ENCODE results near the gene ANXA7. TPM values are rescaled to one million over a fixed set of nuclear protein-coding genes. Genes with fewer than 3 reads are reported as not detected.

The ANXA7 gene
- 41.2 and 80.4 TPM in 2 replicates for total RNA-seq

GRCh38 chr10:73413528-73414229 lies at the start of gene ANXA7:
TSS of gene ANXA7 (minus strand) at chr10:73414058. CDS start at chr10:73400856, 13,202 bp downstream.

GRCh38 chr10:73433538-73433867 lies 19.6 kb upstream of the ANXA7 start, which contains the start of gene MSS51:
TSS of gene MSS51 (minus strand) at chr10:73433561. CDS start at chr10:73428284, 5,277 bp downstream.

GRCh38 chr10:73358331-73359279 lies 55.3 kb downstream of the ANXA7 start, which contains the start of gene CFAP70:
TSS of gene CFAP70 (minus strand) at chr10:73358864. CDS start at chr10:73354796, 4,068 bp downstream.

Small RNA genes lying within 50 kb of the gene (small RNA-seq; reads per million reads assigned to genes)
- gene RF00019, result not detected

Other genes with a start within 250 kb of the ANXA7 start
- gene ECD, start 246.1 kb downstream of the ANXA7 start, total RNA-seq, result 23.9 and 33.6 TPM in 2 replicates
- gene FAM149B1, start 245.9 kb downstream of the ANXA7 start, total RNA-seq, result 21.3 and 22.8 TPM in 2 replicates
- gene DNAJC9, start 166.8 kb downstream of the ANXA7 start, total RNA-seq, result 22.7 and 23.6 TPM in 2 replicates
- gene MRPS16, start 161.4 kb downstream of the ANXA7 start, total RNA-seq, result 43.6 and 79.4 TPM in 2 replicates
- gene CFAP70, start 55.2 kb downstream of the ANXA7 start, total RNA-seq, result 0.76 and 5.9 TPM in 2 replicates
- gene MSS51, start 19.5 kb upstream of the ANXA7 start, total RNA-seq, result 1.1 and 1.6 TPM in 2 replicates
- 20.3 and 22.8 TPM in 2 replicates for gene PPP3CB, start 82.0 kb upstream of the ANXA7 start, total RNA-seq
- 7.9 and 8.5 TPM in 2 replicates for gene USP54, start 177.3 kb upstream of the ANXA7 start, total RNA-seq
- gene MYOZ1, start 227.4 kb upstream of the ANXA7 start, total RNA-seq, result 0.43 and 0.79 TPM in 2 replicates
- under 0.01 TPM in 1 of 2 replicates, not detected in the other for gene SYNPO2L, start 242.0 kb upstream of the ANXA7 start, total RNA-seq

Data from placental epithelial cell (primary cell).